HG03060 (cell line): Measurements from ENCODE around the gene AP1S3.
A peak's percentile ranks its signal among the peaks of the same experiment; 100 is the strongest.
"Not testable (repeated sequence)": the region's sequence is repeated elsewhere in the genome, so short reads cannot be mapped to it uniquely, and the experiment has no call there.

Source experiments
- ATAC-seq: cut with Tn5 transposase; IDR thresholded peaks from one replicate; pipeline ENCODE4 v1.9.1; 2021; ENCODE audit warnings: low read depth, moderate number of reproducible peaks; ENCODE audit not compliant: unreplicated experiment

AP1S3 gene

DNA sequence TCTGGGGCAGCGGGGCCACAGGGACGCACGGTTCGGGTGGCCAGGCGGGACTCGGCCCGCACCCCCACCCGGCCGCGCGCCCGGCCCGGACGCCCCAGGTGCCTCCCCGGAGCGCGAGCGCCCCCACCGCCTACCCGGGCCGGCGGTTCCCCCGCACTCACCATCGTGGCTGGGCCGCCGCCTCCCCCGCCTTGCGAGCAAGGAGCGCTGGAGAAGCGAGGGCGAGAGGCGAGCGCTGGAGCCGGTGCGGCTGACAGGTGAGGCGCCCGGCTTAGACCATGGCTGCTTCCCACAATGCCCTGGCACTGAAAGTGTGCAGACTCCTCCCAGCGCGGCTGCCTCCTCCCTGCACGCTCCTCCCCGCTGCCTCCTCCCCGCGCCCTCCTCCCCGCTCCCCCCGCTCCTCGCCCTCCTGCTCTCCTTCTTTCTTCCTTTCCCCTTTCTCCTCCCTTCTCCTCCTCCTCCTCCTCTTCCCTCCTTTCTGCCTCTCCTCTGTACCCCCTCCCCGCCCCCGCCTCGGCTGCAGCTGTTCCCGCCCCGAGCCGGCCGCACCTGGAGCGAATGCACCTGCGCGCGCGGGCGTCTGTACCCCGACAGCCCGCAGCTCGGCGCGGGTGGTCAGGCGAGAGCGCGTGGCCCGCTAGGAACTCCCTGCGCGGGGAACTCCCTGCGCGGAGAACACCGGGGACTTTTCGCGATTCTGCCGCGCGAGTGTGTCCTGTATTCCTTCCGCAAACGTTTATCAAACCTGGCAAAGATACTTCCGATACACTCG, at the start of gene AP1S3:
TSS of gene AP1S3 (minus strand) at position 296 of the 775 bp plus-strand sequence. CDS start at position 164, 132 bp downstream.
- ATAC-seq: peak; percentile 29

GRCh38 chr2:223887127-223887526, 49.7 kb upstream of the AP1S3 start:
- no peak for ATAC-seq

DNA sequence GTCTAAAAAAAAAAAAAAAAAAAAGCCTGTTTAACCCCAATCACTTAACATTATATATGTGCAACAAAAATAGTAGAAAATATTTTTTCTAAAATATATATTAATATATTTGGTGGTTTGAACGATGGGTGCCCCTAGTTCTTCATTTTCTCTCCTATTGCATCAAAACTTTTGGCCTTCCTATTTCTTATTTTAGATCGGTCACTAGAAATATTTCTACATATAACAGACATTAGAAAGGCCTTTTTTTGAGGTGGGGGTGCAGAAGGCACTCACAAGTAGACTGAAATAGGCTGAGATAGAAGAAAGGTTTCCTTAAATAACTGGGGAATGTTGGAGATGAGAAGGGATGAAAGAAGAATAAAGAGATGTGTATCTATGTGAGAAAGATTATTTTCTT, 49.3 kb upstream of the AP1S3 start:
- no peak for ATAC-seq

DNA sequence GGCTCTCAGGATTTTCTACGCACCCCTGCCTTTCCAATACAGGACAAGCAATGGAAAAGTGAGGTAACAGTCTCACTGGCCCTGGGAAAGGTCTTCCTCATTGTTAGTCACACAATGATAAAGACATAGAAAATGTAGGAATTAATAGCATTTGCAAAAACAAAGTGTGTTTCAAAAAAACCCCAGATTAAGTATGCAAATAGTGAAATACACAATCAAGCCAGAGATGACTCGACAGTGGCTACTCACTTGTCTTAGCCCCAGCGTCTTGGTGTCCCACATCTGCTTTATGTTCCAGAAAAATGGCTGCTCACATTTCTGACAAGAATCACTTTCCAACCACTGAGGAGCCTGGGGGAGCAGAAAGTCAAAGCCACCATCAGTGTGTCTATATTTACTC, 47.0 kb upstream of the AP1S3 start:
- peak; percentile 65 for ATAC-seq

- no peak for ATAC-seq
Measured at GRCh38 chr2:223882715-223883114, 45.3 kb upstream of the AP1S3 start.

DNA sequence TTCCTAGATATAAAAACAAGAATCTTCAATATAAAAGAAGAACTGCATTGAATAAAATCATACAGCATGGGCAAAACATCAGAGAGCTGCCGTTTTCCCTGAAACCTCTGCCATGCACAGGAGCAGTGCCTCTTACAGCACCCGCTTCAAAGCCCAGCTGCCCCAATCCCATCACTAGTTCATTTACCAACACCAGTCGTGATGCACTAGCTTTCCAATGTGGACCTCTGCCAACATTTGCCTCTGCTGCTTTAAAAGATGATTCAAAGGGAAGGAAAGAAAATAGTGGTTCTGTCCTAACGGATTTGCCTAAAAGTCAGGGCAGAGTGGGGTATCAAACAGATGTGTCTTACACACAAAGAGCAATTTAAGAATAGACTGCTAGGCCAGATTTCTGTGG, 43.4 kb upstream of the AP1S3 start:
- ATAC-seq: no peak

DNA sequence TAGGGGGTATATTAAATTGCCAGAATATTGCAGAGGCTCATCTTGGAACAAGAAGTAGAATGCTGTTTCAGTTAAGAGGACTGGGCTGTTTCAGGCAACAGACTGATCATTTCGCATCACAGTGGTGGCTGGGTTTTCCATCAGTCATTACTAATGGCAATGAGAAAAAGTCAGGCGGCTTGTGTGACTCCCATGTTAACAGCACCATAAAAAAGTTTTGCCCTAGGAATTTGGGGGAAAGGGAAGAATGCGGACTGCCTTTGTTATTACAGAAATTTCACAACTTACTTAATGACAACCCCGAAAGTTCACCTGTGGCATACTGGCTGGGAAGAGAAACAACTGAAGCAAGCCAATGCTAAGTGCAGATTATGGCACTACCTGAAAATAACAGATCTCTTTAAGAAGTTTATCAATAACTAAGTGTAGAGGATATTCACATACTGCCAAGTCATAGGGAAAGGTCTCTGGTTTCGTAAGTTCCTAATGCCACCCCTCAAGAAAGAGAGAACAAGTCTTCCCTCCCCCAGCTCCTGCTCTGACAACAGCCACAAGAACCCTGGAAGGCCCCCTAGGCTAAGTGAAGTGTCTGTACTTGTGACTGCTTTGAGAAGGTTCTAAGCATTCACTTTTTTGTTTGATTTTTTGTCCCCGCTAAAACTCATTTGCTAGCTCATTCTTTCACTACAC, 40.5 kb upstream of the AP1S3 start:
- ATAC-seq: no peak

DNA sequence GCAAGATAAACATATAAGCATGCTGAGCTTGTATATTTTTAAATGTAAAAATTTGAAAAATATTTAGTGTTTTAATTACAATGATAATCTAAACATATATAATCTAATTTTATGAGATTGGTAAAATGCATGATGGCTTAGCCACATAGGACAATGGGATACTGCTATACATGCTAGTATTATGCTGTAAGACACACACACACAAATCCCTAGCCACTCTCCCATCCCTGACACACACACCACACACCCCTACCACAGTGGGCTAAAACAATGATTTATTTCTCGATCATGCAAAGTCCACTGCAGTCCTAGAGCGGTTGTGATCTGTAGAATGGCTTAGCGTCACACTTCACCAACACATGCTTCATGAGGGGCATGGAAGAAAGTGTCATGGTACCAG, 36.3 kb upstream of the AP1S3 start:
- ATAC-seq: no peak

DNA sequence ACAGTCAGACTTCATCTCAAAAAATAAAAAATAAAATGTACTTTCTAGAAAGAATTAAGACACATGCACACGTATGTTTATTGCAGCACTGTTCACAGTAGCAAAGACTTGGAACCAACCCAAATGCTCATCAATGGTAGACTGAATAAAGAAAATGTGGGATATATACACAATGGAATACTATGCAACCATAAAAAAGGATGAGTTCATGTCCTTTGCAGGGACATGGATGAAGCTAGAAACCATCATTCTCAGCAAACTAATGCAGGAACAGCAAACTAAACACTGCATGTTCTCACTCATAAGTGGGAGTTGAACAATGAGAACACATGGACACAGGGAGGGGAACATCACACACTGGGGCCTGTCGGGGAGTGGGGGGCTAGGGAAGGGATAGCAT, 35.4 kb upstream of the AP1S3 start:
- ATAC-seq: not testable (repeated sequence)

- not testable (repeated sequence) for ATAC-seq
Measured at GRCh38 chr2:223871661-223872060, 34.3 kb upstream of the AP1S3 start.

GRCh38 chr2:223870840-223871611, 33.6 kb upstream of the AP1S3 start:
- no peak for ATAC-seq

- no peak for ATAC-seq
Measured at GRCh38 chr2:223868005-223868404, 30.6 kb upstream of the AP1S3 start.

- no peak for ATAC-seq
Measured at GRCh38 chr2:223865907-223866508, 28.6 kb upstream of the AP1S3 start.

GRCh38 chr2:223865124-223865523, 27.7 kb upstream of the AP1S3 start:
- ATAC-seq: no peak

DNA sequence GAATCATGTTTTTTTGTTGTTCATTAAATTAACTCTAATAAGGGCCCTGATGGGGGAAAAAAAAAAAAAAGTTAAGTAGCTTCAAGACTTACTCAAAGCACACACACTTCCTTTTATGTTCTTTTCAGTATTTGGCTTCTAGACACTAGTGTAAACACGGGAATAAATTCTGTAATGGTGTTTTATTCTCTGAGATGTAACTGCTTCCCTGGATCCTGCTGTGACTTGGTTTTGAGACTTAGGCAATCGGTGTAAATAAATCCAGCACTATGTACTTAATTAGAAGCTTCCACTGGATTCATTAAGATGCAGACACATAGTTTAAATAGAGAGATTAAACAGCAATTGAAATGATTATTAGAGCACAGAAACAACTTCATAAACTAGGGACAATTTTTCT, 26.1 kb upstream of the AP1S3 start:
- ATAC-seq: no peak

GRCh38 chr2:223860809-223861738, 23.7 kb upstream of the AP1S3 start:
- no peak for ATAC-seq

- ATAC-seq: no peak
Measured at GRCh38 chr2:223859070-223859469, 21.7 kb upstream of the AP1S3 start.

- no peak for ATAC-seq
Measured at GRCh38 chr2:223856584-223856983, 19.2 kb upstream of the AP1S3 start.

DNA sequence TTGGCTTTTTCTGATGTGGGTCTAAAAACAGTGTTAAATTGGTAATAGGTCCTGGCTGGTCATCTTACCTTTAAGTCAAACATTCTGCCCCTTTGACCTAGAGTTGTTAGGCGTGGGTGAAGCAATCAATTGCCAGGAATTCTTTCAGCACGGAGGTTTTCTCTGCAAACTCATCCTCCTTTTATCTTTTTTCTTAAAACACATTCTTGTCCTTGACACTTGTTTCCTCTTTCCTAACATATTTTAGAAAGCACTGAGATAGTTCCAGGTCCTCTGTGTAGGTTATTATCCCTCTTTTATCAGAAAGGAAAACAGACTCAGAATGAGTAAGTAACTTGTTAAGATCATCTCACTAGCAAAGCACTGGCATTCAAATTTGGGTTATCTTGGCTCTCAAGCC, 18.6 kb upstream of the AP1S3 start:
- no peak for ATAC-seq

DNA sequence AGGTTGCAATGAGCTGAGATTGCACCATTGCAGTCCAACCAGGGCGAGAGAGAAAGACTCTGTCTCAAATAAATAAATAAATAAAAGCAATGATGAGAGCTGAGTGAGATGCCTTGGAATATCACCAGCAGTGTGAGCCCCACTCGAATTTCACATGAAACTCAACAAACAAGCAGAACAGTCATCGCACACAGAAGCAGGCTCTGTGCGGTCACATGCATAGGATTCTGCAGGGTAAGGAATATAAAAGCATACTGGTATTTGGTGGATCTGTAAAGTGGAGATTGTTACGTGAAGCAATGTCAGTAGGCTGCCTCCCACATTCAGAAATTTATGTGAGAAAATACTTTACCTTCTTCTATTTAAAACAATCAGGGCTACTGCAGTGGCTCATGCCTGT, 18.0 kb upstream of the AP1S3 start:
- no peak for ATAC-seq
